ENCODE data around the gene PITPNM3. TPM values are rescaled to one million over a fixed set of nuclear protein-coding genes. Genes with fewer than 3 reads are reported as not detected.

The PITPNM3 gene
- total and polyA plus RNA-seq, 2 of the 13 experiments (the other 11 are each of a cell fraction or from before 2014, with no cell fraction given): 0.13 to 0.29 TPM

GRCh38 chr17:6476076-6476809 is 80.1 kb downstream of the PITPNM3 start:
- intact Hi-C loops (cut with micrococcal nuclease; ENCODE audit: unreplicated experiment): loop anchor here (10.0 kb wide), 1 partner anchor 79 kb away; the partner anchor contains the start of gene PITPNM3
- in situ Hi-C loops (cut with HindIII; ENCODE audit: extremely low pct_ligation_motif_present, low pct_unique_long_range_greater_than_20kb): no loop called here
- H3K4me3 ChIP-seq (replicated peaks in 1 of 3; ENCODE audit: insufficient read depth in 1 of 3, low read depth in 2 of 3, low read length in 3 of 3): no peak overlapping the region
- no peak for FAIRE-seq
- H3K27ac ChIP-seq (ENCODE audit: extremely low read length, insufficient read depth, low read length): no peak overlapping the region
- H3K4me1 ChIP-seq (ENCODE audit: insufficient read depth, low read length): no peaks in the 10 kb centered on the region
- ATAC-seq: no peak
- TF ChIP-seq ZNF256 (CRISPR knock-in tag; conservative IDR thresholded peaks at IDR 0.05) (no peak), ZNF737 (CRISPR knock-in tag; IDR thresholded peaks at IDR 0.05; ENCODE audit: borderline replicate concordance) (no peak), XBP1 (CRISPR knock-in tag; IDR thresholded peaks at IDR 0.05) (no peak), ZNF512 (CRISPR knock-in tag; IDR thresholded peaks at IDR 0.05) (no peak), PRDM10 (CRISPR knock-in tag; IDR thresholded peaks at IDR 0.05; ENCODE audit: low read depth) (no peak), ZNF460 (CRISPR knock-in tag; IDR thresholded peaks at IDR 0.05; ENCODE audit: borderline replicate concordance) (no peak)
- 53% methylated on average over 8 of the region's 8 CpGs for WGBS (ENCODE audit: low lambda C conversion rate)
- H4K20me1 ChIP-seq (ENCODE audit: insufficient read depth, low read length): no peaks in the 10 kb centered on the region
- ChIA-PET POLR2A (no interaction called here), CTCF (ENCODE audit: low intra/inter-chr PET ratio, low total read pairs) (no interaction called here)
- H3K36me3 ChIP-seq (replicated peaks in 1 of 2; ENCODE audit: control insufficient read depth in 1 of 2, insufficient read depth in 2 of 2, low read length in 2 of 2): no peaks in the 10 kb centered on the region
- no peaks in the 10 kb centered on the region for H3K9me3 ChIP-seq (ENCODE audit: low read length)
- no peak for DNase-seq (ENCODE audit: low spot score)
- H3K4me2 ChIP-seq (ENCODE audit: low read depth, low read length): no peak overlapping the region
- H3K79me2 ChIP-seq (ENCODE audit: insufficient read depth, low read length): no peaks in the 10 kb centered on the region
- BruUV-seq (replicated peaks): no TSS peak
- H2AFZ ChIP-seq (ENCODE audit: low read length): no peak overlapping the region
- no peaks in the 10 kb centered on the region for H3K27me3 ChIP-seq (ENCODE audit: control insufficient read depth in 1 of 2, insufficient read depth in 2 of 2, low read length in 2 of 2)
- H3K9ac ChIP-seq (ENCODE audit: insufficient read depth, low read depth, low read length): no peak overlapping the region

Data from HepG2 (cell line).